ENCODE results near the gene FAM200C. TPM values are rescaled to one million over a fixed set of nuclear protein-coding genes. Genes with fewer than 3 reads are reported as not detected.

The FAM200C gene
- total RNA-seq, 1 experiment from 2014 or later = 4.2 TPM

DNA sequence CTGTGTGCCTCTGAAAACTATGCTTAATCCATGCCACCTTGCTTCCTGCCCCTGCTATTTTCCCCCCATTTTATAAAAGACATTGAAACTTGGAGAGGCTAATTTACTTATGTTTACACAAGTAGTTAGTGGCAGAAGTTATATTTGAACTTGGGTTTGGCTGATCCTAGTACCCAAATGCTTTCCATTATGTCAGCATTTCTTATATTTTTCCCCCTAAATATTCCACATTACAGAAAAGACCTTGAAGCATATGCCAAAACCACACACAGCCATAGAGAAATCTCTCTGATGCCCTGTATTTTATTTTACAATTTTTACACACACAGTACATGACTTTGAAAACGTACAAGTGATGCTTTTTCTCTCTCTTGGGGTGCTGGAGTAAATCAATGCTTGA lies 40.6 kb downstream of the FAM200C start:
- intact Hi-C loops (cut with micrococcal nuclease) = no loop called here
- POLR2A ChIA-PET = no interaction called here
- ATAC-seq (no peak), DNase-seq (ENCODE audit: low read depth, low spot score) (no peak)
- Histone ChIP-seq H3K9me2 (ENCODE audit: insufficient read depth) (no peaks in the 10 kb centered on the region), H3K36me3 (ENCODE audit: control insufficient read depth in 1 of 2, insufficient read depth in 2 of 2, low read length in 2 of 2) (no peaks in the 10 kb centered on the region), H3K4me3 (replicated peaks in 1 of 2; ENCODE audit: low read depth in 1 of 2, low read length in 2 of 2) (no peak overlapping the region), H2AFZ (ENCODE audit: low read depth, low read length, poor library complexity, severe bottlenecking) (no peak overlapping the region), H3K27me3 (ENCODE audit: insufficient read depth, low read length) (no peaks in the 10 kb centered on the region), H3K4me1 (ENCODE audit: control insufficient read depth in 1 of 2, insufficient read depth in 2 of 2, low read length in 2 of 2) (no peaks in the 10 kb centered on the region), H3K4me2 (ENCODE audit: low read length) (no peak overlapping the region), H3K9ac (ENCODE audit: low read length) (no peak overlapping the region), H3K9me3 (ENCODE audit: control insufficient read depth in 1 of 2, insufficient read depth in 1 of 2, low read depth in 1 of 2, low read length in 2 of 2) (no peaks in the 10 kb centered on the region), H4K20me1 (ENCODE audit: insufficient read depth) (no peaks in the 10 kb centered on the region), H3K27ac (ENCODE audit: low read depth, low read length) (no peak overlapping the region), H3K79me2 (ENCODE audit: insufficient read depth, low read length) (no peaks in the 10 kb centered on the region)
- BruUV-seq (replicated peaks) = no TSS peak
- CTCF ChIA-PET = no interaction called here
- RAD21 ChIA-PET (ENCODE audit: low non-redundant PET in 1 of 2, low total read pairs in 2 of 2, uncharacterized antibody in 2 of 2, unreplicated experiment in 2 of 2) = no interaction called here
- TF ChIP-seq FOSL1 (IDR thresholded peaks at IDR 0.05; ENCODE audit: low read depth) = no peak
- no peak for TF ChIP-seq CEBPB (IDR thresholded peaks at IDR 0.05; ENCODE audit: low read depth)
- no peak for TF ChIP-seq REST (IDR thresholded peaks at IDR 0.05; ENCODE audit: low read depth)
- no peak for TF ChIP-seq SIN3A (IDR thresholded peaks at IDR 0.05; ENCODE audit: low read depth)
- no peak for TF ChIP-seq EGR1 (IDR thresholded peaks at IDR 0.05; ENCODE audit: low read depth)
- no peak for TF ChIP-seq POLR2AphosphoS5 (IDR thresholded peaks at IDR 0.05; ENCODE audit: low read depth, low read length)
- TF ChIP-seq RAD21 (IDR thresholded peaks at IDR 0.05; ENCODE audit: low read depth) = no peak
- no peak for TF ChIP-seq JUND (IDR thresholded peaks at IDR 0.05)
- no peak for TF ChIP-seq CBX3 (IDR thresholded peaks at IDR 0.05; ENCODE audit: low read depth)
- TF ChIP-seq SP1 (IDR thresholded peaks at IDR 0.05; ENCODE audit: low read depth) = no peak
- TF ChIP-seq ZFX (IDR thresholded peaks at IDR 0.05) = no peak
- TF ChIP-seq ELF1 (IDR thresholded peaks at IDR 0.05; ENCODE audit: borderline replicate concordance, low read depth) = no peak
- TF ChIP-seq EZH2 (IDR thresholded peaks at IDR 0.05) = no peak
- no peak for TF ChIP-seq ZNF274 (IDR thresholded peaks at IDR 0.05; ENCODE audit: low read depth, low read length)
- no peak for TF ChIP-seq YY1 (IDR thresholded peaks at IDR 0.05; ENCODE audit: extremely low read depth, insufficient replicate concordance, low read depth, low read length)
- TF ChIP-seq, protein P1, sequence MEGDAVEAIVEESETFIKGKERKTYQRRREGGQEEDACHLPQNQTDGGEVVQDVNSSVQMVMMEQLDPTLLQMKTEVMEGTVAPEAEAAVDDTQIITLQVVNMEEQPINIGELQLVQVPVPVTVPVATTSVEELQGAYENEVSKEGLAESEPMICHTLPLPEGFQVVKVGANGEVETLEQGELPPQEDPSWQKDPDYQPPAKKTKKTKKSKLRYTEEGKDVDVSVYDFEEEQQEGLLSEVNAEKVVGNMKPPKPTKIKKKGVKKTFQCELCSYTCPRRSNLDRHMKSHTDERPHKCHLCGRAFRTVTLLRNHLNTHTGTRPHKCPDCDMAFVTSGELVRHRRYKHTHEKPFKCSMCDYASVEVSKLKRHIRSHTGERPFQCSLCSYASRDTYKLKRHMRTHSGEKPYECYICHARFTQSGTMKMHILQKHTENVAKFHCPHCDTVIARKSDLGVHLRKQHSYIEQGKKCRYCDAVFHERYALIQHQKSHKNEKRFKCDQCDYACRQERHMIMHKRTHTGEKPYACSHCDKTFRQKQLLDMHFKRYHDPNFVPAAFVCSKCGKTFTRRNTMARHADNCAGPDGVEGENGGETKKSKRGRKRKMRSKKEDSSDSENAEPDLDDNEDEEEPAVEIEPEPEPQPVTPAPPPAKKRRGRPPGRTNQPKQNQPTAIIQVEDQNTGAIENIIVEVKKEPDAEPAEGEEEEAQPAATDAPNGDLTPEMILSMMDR (IDR thresholded peaks at IDR 0.05 in 2 of 3, conservative IDR thresholded peaks at IDR 0.05 in 1 of 3; ENCODE audit: borderline replicate concordance in 1 of 3, insufficient read depth in 1 of 3, low read depth in 2 of 3, low read length in 2 of 3) = no peak
- TF ChIP-seq ATF3 (IDR thresholded peaks at IDR 0.05) = no peak
- TF ChIP-seq, protein P2, sequence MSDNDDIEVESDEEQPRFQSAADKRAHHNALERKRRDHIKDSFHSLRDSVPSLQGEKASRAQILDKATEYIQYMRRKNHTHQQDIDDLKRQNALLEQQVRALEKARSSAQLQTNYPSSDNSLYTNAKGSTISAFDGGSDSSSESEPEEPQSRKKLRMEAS (IDR thresholded peaks at IDR 0.05) = no peak
- TF ChIP-seq ZBTB33 (IDR thresholded peaks at IDR 0.05; ENCODE audit: extremely low read depth, insufficient replicate concordance, low read length) = no peak
- no peak for TF ChIP-seq SRF (IDR thresholded peaks at IDR 0.05; ENCODE audit: low read depth)
